Rectal smooth muscle tissue (tissue), 1 donor: Measurements from ENCODE around the gene IRAK1.

Experiments
- H3K27ac ChIP-seq: one replicate; pipeline ENCODE4 v1.7.0; 2013; ENCODE audit warnings: low read depth, low read length, inconsistent platforms
- H3K27me3 ChIP-seq: one replicate; pipeline ENCODE4 v1.7.0; 2013; ENCODE audit warnings: low read length; ENCODE audit not compliant: control insufficient read depth, insufficient read depth
- H3K36me3 ChIP-seq: one replicate; pipeline ENCODE4 v1.7.0; 2013; ENCODE audit warnings: low read length; ENCODE audit not compliant: control insufficient read depth, insufficient read depth
- H3K4me1 ChIP-seq: one replicate; pipeline ENCODE4 v1.7.0; 2013; ENCODE audit warnings: low read length; ENCODE audit not compliant: control insufficient read depth, insufficient read depth
- H3K4me3 ChIP-seq: one replicate; pipeline ENCODE4 v1.7.0; 2013; ENCODE audit warnings: low read length
- H3K9ac ChIP-seq: one replicate; pipeline ENCODE4 v1.7.0; 2013; ENCODE audit warnings: low read length

The IRAK1 gene

GRCh38 chrX:153969904-153970356, 49.8 kb downstream of the IRAK1 start:
- Histone ChIP-seq H3K27me3 (no peaks in the 10 kb centered on the region), H3K4me3 (peak overlapping the region; percentile 58), H3K9ac (no peak overlapping the region), H3K27ac (peak overlapping the region; percentile 75), H3K4me1 (peaks cover 17% of the 10 kb centered on the region), H3K36me3 (no peaks in the 10 kb centered on the region)

- peak overlapping the region; percentile 58 for H3K4me3 ChIP-seq
- no peak overlapping the region for H3K9ac ChIP-seq
- H3K36me3 ChIP-seq, result no peaks in the 10 kb centered on the region
- H3K27ac ChIP-seq, result peak overlapping the region; percentile 75
- H3K27me3 ChIP-seq, result no peaks in the 10 kb centered on the region
- H3K4me1 ChIP-seq, result peaks cover 17% of the 10 kb centered on the region
Measured at GRCh38 chrX:153969125-153969903, 50.4 kb downstream of the IRAK1 start.

DNA sequence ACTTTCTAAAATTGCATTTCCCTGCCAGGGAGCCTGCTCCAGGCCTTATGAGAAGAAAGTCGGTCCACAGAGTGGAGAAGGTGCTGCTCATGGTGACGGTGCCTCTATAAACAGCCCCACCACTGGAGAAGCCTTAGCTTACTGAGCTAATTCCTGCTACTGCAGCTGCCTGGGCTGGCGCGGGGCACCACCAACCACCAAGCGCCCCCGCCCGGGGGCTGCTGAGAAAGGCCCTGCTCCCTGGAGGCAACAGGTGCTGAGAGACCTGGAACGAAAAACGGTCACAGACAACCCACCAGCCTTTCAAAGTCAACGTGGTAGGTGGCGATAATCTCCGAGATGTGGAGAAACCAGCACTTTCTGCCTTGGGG, 51.0 kb downstream of the IRAK1 start:
- H3K4me1 ChIP-seq, result peaks cover 17% of the 10 kb centered on the region
- peak overlapping the region; percentile 75 for H3K27ac ChIP-seq
- peak overlapping the region; percentile 58 for H3K4me3 ChIP-seq
- no peak overlapping the region for H3K9ac ChIP-seq
- H3K27me3 ChIP-seq, result no peaks in the 10 kb centered on the region
- H3K36me3 ChIP-seq, result no peaks in the 10 kb centered on the region

DNA sequence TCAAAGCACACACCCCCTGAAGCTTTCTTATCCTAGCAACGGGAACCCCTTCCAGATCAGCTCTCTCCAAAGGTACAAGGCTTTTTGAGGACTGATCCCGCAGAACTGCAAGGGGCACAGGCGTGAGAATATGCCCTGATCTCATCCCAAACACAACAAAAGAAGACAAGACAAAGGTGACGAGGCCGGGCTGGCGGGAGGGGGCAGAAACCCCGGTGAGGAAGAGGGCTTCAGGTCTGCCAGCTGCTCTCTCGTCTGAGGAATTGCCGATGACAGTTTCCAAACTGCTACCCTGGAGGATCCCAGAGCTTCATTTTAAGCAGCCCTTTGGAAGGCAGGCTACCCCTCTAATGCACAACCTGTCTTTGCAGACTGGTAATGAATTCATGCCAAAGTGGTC, 51.4 kb downstream of the IRAK1 start:
- Histone ChIP-seq H3K4me3 (peak overlapping the region; percentile 38), H3K9ac (no peak overlapping the region), H3K4me1 (peaks cover 17% of the 10 kb centered on the region), H3K36me3 (no peaks in the 10 kb centered on the region), H3K27me3 (no peaks in the 10 kb centered on the region), H3K27ac (peak overlapping the region; percentile 75)

- Histone ChIP-seq H3K27me3 (no peaks in the 10 kb centered on the region), H3K4me1 (peaks cover 15% of the 10 kb centered on the region), H3K9ac (no peak overlapping the region), H3K27ac (peak overlapping the region; percentile 75), H3K36me3 (no peaks in the 10 kb centered on the region), H3K4me3 (peak overlapping the region; percentile 5)
Measured at GRCh38 chrX:153967536-153968224, 52.0 kb downstream of the IRAK1 start.

DNA sequence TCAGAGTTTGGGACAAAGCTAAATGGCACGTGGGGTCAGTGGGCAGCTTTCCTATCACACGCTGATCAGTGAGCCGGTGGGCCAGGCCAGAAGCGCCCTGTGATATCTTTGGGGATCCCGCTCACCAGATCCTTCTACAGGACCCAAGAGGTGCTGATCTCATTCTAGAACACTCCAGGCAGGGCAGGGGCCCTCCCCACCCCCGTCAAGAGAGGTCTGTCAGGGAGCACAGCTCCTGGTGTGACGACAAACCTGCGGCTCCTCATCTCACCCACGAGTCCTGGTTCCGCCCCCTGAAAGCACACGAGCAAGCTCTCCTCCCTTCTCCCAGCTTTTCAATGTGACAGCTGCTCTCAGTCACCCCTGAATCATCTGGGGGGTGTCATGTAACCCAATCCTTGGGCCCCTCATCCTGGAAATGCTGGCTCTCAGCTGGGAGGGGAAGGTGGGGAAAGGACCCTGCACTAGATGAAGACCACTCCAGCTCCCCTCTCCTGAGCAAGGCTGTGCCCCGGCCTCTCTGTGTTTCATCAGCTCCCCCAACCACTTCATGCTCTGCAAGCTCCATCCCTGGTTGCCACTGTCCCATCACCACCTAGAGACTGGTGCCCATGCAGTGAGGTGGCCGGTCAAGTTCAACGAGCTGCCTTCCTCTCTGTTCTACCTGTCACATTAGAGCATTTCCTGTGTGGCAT, 52.7 kb downstream of the IRAK1 start:
- Histone ChIP-seq H3K36me3 (peaks cover 6% of the 10 kb centered on the region), H3K27ac (peak overlapping the region; percentile 2), H3K27me3 (no peaks in the 10 kb centered on the region), H3K9ac (no peak overlapping the region), H3K4me1 (peaks cover 15% of the 10 kb centered on the region), H3K4me3 (peak overlapping the region; percentile 5)

- Histone ChIP-seq H3K27me3 (no peaks in the 10 kb centered on the region), H3K9ac (no peak overlapping the region), H3K4me1 (peaks cover 15% of the 10 kb centered on the region), H3K27ac (no peak overlapping the region), H3K4me3 (no peak overlapping the region), H3K36me3 (peaks cover 13% of the 10 kb centered on the region)
Measured at GRCh38 chrX:153966283-153966688, 53.4 kb downstream of the IRAK1 start.

DNA sequence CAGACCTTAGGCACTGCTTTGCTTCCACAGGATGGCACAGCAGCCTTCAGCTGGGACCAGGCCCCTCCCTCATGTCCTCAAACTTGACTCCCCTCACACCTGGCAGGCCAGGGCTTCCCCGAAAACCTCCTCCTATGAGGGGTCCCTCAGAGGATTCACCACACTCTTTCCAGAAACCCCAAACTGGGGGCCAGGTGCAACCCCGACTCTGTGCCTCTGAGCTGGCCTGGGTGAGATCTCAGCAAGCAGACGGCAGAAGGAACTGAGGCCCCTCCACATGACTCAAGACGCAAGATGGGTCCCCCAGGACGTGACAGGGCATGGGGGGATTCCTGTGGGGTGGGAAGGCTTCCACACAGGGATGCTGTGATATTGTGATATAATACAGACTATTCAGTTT, 54.3 kb downstream of the IRAK1 start:
- no peak overlapping the region for H3K9ac ChIP-seq
- H3K27me3 ChIP-seq, result no peaks in the 10 kb centered on the region
- H3K36me3 ChIP-seq, result peaks cover 16% of the 10 kb centered on the region
- no peak overlapping the region for H3K27ac ChIP-seq
- no peak overlapping the region for H3K4me3 ChIP-seq
- H3K4me1 ChIP-seq, result peaks cover 15% of the 10 kb centered on the region

DNA sequence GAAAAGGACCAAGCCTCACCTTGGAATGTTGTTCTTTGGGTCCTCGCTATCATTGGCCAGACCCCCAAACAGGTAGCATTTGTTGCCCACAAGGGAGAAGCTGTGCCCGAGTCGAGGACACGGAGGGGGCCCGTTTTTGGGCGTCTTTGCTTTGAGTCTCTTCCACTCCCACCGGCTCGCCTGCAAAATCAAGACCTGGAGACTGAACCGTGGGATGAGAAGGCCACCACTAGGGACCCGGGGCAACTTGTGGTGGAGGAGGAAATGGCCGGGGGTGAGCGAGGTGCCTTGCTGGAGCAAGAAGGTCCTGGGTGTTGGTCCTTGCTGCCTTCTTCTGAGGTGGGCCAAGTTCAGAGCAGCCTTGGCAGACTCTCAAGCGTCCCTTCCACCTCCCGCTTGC, 55.6 kb downstream of the IRAK1 start:
- Histone ChIP-seq H3K9ac (no peak overlapping the region), H3K36me3 (peaks cover 23% of the 10 kb centered on the region), H3K27ac (no peak overlapping the region), H3K27me3 (no peaks in the 10 kb centered on the region), H3K4me3 (no peak overlapping the region), H3K4me1 (peaks cover 15% of the 10 kb centered on the region)

- Histone ChIP-seq H3K36me3 (peaks cover 25% of the 10 kb centered on the region), H3K4me3 (no peak overlapping the region), H3K4me1 (peaks cover 15% of the 10 kb centered on the region), H3K27ac (no peak overlapping the region), H3K9ac (no peak overlapping the region), H3K27me3 (no peaks in the 10 kb centered on the region)
Measured at GRCh38 chrX:153963546-153963945, 56.2 kb downstream of the IRAK1 start.

- Histone ChIP-seq H3K4me1 (no peaks in the 10 kb centered on the region), H3K27me3 (no peaks in the 10 kb centered on the region), H3K9ac (no peak overlapping the region), H3K36me3 (peaks cover 42% of the 10 kb centered on the region), H3K27ac (no peak overlapping the region), H3K4me3 (no peak overlapping the region)
Measured at GRCh38 chrX:153961292-153961691, 58.4 kb downstream of the IRAK1 start.

DNA sequence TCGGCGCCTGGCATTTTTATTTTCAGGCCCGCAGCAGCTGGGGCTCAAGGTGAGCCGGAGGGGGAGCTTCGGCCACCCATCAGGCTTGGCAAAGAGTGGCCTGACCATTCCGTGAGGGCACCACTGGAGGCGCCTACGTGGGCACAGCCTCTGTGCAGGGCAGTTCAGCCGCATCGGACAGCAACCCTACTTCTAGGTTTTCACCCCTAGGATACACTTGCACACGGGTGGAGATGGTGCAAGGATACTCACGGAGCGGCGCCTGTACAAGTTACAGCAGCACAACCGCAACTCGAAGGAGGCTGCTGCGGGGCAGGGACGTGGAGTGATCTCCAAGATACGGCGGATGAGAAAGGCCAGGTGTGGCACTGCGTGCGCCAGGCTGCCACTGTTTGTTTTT, 58.9 kb downstream of the IRAK1 start:
- H3K27ac ChIP-seq, result no peak overlapping the region
- H3K4me3 ChIP-seq, result no peak overlapping the region
- no peaks in the 10 kb centered on the region for H3K27me3 ChIP-seq
- H3K36me3 ChIP-seq, result peaks cover 42% of the 10 kb centered on the region
- no peak overlapping the region for H3K9ac ChIP-seq
- H3K4me1 ChIP-seq, result no peaks in the 10 kb centered on the region
